DND-41 (cell line): Measurements from ENCODE around the gene LRRC27.

ENCODE experiments used
- ATAC-seq: fragments of 200-7000 bp; cut with Tn5 transposase; 3 replicates; pipeline ENCODE4 v1.9.1; 2021; ENCODE audit warnings: low read depth; ENCODE audit not compliant: insufficient read depth
- DNase-seq: peaks from one replicate; pipeline ENCODE4 v3.0.0-alpha.2; 2020
- H2AFZ ChIP-seq: 2 replicates; pipeline ENCODE4 v1.6.0; 2012; ENCODE audit warnings: low read depth, low read length
- H3K27ac ChIP-seq: 2 replicates; pipeline ENCODE4 v1.5.1; 2012; ENCODE audit warnings: low read length, inconsistent platforms
- H3K27me3 ChIP-seq: fragments of 200-600 bp; sonication (generic); 2 replicates; pipeline ENCODE4 v1.6.0; 2012; ENCODE audit warnings: low read length, mild to moderate bottlenecking, inconsistent platforms; ENCODE audit not compliant: insufficient read depth, poor library complexity
- H3K36me3 ChIP-seq: 2 replicates; pipeline ENCODE4 v1.5.1; 2012; ENCODE audit warnings: low read length, inconsistent platforms; ENCODE audit not compliant: insufficient read depth
- H3K4me1 ChIP-seq: 2 replicates; pipeline ENCODE4 v1.5.1; 2012; ENCODE audit warnings: mild to moderate bottlenecking, low read length; ENCODE audit not compliant: insufficient read depth
- H3K4me2 ChIP-seq: 2 replicates; pipeline ENCODE4 v1.6.0; 2012; ENCODE audit warnings: mild to moderate bottlenecking, moderate library complexity, low read length, inconsistent platforms; ENCODE audit not compliant: insufficient read depth
- H3K4me3 ChIP-seq, 2 experiments: fragments of 200-600 bp in 1 of 2; shearing (Covaris generic) in 1 of 2; 2 replicates each; pipeline ENCODE4 v1.5.1; 2012 to 2016; ENCODE audit warnings: inconsistent platforms in 2 of 2, low read length in 2 of 2, mild to moderate bottlenecking in 2 of 2, low read depth in 1 of 2, moderate library complexity in 1 of 2
- H3K79me2 ChIP-seq: 2 replicates; pipeline ENCODE4 v1.6.0; 2012; ENCODE audit warnings: low read length, inconsistent platforms; ENCODE audit not compliant: insufficient read depth
- H3K9ac ChIP-seq: 2 replicates; pipeline ENCODE4 v1.6.0; 2012; ENCODE audit warnings: low read depth, mild to moderate bottlenecking, inconsistent platforms, low read length, moderate library complexity
- H3K9me3 ChIP-seq: 2 replicates; pipeline ENCODE4 v1.5.1; 2012; ENCODE audit warnings: low read length, moderate library complexity, mild to moderate bottlenecking, inconsistent platforms; ENCODE audit not compliant: insufficient read depth, severe bottlenecking
- H4K20me1 ChIP-seq: 2 replicates; pipeline ENCODE4 v1.6.0; 2012; ENCODE audit warnings: low read length; ENCODE audit not compliant: insufficient read depth
- CTCF ChIP-seq: IDR thresholded peaks from 2 replicates; pipeline ENCODE4 v1.5.1; 2012; ENCODE audit warnings: borderline replicate concordance, low read length, moderate library complexity, mild to moderate bottlenecking; ENCODE audit not compliant: poor library complexity, severe bottlenecking; ENCODE audit errors: extremely low read depth
- EZH2 ChIP-seq: IDR thresholded peaks from 3 replicates; pipeline ENCODE4 v1.6.1; 2012; ENCODE audit warnings: borderline replicate concordance, low read depth, mild to moderate bottlenecking, moderate library complexity, low read length, inconsistent platforms; ENCODE audit not compliant: severe bottlenecking

Gene LRRC27

GRCh38 chr10:132289439-132289838 lies 42.6 kb upstream of the LRRC27 start:
- DNase-seq = peak; percentile 9
- peaks cover 8% of the 10 kb centered on the region; the same call in 1 of the 2 replicates for H4K20me1 ChIP-seq
- no peak overlapping the region for H2AFZ ChIP-seq
- H3K27me3 ChIP-seq = no peaks in the 10 kb centered on the region
- H3K36me3 ChIP-seq = no peaks in the 10 kb centered on the region
- H3K79me2 ChIP-seq = no peaks in the 10 kb centered on the region
- no peak overlapping the region for H3K9ac ChIP-seq
- peak; percentile 69; the same call in 2 of the 3 replicates for ATAC-seq
- H3K4me1 ChIP-seq = no peaks in the 10 kb centered on the region
- no peak overlapping the region for H3K27ac ChIP-seq
- TF ChIP-seq CTCF (no peak), EZH2 (no peak)
- no peaks in the 10 kb centered on the region for H3K9me3 ChIP-seq
- H3K4me3 ChIP-seq = no peak overlapping the region
- no peak overlapping the region for H3K4me2 ChIP-seq

GRCh38 chr10:132290631-132291030 lies 41.4 kb upstream of the LRRC27 start:
- H3K27ac ChIP-seq = no peak overlapping the region
- ATAC-seq (no peak), DNase-seq (no peak)
- no peaks in the 10 kb centered on the region for H3K79me2 ChIP-seq
- no peak overlapping the region for H3K4me2 ChIP-seq
- no peak overlapping the region for H3K4me3 ChIP-seq
- H3K9me3 ChIP-seq = no peaks in the 10 kb centered on the region
- H3K4me1 ChIP-seq = no peaks in the 10 kb centered on the region
- peaks cover 14% of the 10 kb centered on the region; the same call in 1 of the 2 replicates for H4K20me1 ChIP-seq
- TF ChIP-seq EZH2 (no peak), CTCF (no peak)
- H3K9ac ChIP-seq = no peak overlapping the region
- H2AFZ ChIP-seq = no peak overlapping the region
- H3K27me3 ChIP-seq = no peaks in the 10 kb centered on the region
- H3K36me3 ChIP-seq = no peaks in the 10 kb centered on the region

GRCh38 chr10:132291826-132292225 lies 40.2 kb upstream of the LRRC27 start:
- Histone ChIP-seq H3K4me1 (peaks cover 1% of the 10 kb centered on the region; the same call in 1 of the 2 replicates), H3K79me2 (no peaks in the 10 kb centered on the region), H3K36me3 (no peaks in the 10 kb centered on the region), H3K27me3 (no peaks in the 10 kb centered on the region), H3K9me3 (no peaks in the 10 kb centered on the region), H3K4me3 (no peak overlapping the region), H2AFZ (no peak overlapping the region), H3K27ac (no peak overlapping the region), H3K4me2 (no peak overlapping the region), H4K20me1 (peaks cover 14% of the 10 kb centered on the region; the same call in 1 of the 2 replicates), H3K9ac (no peak overlapping the region)
- no peak for DNase-seq
- TF ChIP-seq EZH2 (no peak), CTCF (no peak)
- no peak for ATAC-seq
